ENCODE results near the gene SLAIN2.

- no peak for TF ChIP-seq YY1 (IDR thresholded peaks at IDR 0.05; ENCODE audit: insufficient read depth, insufficient read length)
- no peak for TF ChIP-seq ZNF274 (IDR thresholded peaks at IDR 0.05; ENCODE audit: low read depth, low read length)
- TF ChIP-seq SUZ12 (IDR thresholded peaks at IDR 0.05; ENCODE audit: extremely low read depth, insufficient read depth, insufficient read length): no peak
Measured at GRCh38 chr4:48475770-48476169, 134.4 kb downstream of the SLAIN2 start.

Data from NT2/D1 (cell line).